Cerebellar nuclear complex (tissue), 1 donor: ENCODE measurements around the gene EVC.
"Not testable (repeated sequence)": the region's sequence is repeated elsewhere in the genome, so short reads cannot be mapped to it uniquely, and the experiment has no call there.

ENCODE experiments used
- DNase-seq, 2 experiments: peaks; one replicate each; lab custom pipeline; 2025; lab: John Stamatoyannopoulos, UW

The EVC gene

DNA sequence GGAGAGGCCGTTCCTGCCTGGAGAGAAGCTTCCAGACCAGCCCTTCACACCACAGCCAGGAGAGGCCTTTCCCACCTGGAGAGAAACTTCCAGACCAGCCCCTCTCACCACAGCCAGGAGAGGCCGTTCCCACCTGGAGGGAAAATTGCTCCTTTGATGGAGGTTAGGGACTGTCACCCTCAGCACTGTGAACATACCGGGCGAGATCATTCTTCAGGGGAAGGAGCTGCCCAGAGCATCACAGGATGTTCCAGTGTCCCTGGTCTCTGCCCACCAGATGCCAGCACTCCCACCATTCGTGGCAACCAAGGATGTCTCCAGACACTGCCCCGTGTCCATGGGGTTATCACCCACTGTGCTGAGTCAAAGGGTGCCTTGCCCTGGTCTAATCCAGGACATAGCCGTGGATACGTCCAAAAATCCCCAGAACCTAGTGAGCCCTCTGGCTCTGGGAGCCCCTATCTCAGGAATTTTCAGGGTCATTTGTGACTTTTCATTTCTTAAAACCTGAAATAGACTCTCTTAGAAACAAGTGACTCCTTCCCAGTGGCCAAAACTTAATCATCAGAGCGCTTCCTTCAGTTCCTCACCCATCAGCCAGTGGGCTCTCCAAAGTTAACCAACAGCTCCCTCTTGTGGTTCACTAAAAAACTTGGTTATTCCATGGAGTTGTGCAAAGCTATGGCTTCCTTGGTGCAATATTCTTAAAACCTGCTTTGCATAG lies 101.7 kb downstream of the EVC start:
- no peak for DNase-seq

DNA sequence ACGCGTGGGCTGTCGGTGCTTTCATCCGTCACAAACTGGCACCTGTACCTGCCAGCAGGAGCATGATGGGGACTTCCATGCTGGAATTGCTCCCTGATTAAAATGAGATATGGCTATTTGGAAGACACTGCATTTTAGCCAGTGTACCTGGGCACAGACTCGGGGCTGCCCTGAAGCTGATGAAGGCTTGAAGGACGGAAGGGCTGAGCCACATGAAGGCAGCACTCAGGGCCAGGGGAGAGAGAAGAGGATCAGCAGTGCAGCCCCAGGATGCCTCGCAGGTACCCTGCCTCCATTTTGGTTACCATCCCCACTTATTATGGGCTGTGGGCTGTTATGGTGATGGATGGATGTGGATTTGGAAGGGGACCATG lies 102.9 kb downstream of the EVC start:
- DNase-seq = no peak

DNA sequence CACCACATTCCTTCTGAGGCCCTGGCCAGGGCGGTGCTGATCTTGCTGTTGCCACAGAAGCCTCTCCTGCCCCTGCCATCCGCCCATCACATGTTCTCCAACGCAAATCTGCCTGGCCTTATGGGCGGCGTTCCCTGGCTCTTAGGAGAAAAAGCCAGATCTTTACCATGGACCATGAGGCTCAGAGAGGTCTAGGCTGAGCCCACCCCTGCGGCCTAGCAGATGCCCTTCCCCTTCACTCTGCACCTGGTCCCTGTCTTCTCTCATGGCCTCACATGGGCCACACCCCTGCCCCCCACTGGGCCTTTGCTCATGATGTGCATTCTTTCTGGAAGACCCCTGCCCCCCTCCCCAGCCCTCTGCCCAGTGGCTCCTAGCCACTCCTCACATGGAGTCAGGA lies 103.4 kb downstream of the EVC start:
- DNase-seq = no peak

DNA sequence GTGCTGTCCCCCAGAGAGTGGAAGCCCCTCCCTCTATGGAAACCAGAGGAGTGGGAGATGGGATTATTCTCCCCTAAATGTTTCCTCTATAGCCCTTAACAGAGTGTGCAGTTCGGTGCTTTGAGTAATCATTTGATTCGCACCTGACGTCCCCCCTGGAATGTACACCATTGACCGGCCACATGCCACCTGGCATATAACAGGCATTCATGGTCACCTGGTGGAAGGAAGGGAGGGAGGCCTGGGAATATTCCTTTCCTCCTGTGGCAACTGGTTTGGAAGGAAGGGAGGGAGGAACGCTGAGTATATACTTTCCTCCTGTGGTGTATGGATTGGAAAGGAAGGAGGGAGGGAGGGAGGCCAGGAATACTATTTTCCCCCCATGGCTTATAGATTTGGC lies 104.6 kb downstream of the EVC start:
- no peak for DNase-seq

DNA sequence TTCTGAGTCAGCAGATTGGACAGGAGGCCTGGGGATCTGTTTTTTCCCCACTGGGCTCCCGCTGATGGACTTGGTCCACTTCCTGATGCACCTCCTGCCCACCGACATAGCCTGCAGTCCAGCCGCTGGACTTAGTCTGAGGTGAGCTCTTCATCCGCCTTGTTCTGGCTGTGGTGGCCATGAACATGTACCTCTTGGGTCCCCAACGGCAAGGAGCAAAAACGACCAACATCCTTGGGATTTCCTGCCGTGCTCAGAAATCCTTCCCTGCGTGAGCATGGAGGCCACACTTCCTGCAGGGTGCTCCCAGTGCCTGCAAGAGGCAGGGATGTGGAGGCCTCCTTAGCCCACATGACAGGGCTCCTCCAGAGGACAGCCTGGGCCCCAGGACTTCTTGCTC lies 105.1 kb downstream of the EVC start:
- DNase-seq = no peak

DNA sequence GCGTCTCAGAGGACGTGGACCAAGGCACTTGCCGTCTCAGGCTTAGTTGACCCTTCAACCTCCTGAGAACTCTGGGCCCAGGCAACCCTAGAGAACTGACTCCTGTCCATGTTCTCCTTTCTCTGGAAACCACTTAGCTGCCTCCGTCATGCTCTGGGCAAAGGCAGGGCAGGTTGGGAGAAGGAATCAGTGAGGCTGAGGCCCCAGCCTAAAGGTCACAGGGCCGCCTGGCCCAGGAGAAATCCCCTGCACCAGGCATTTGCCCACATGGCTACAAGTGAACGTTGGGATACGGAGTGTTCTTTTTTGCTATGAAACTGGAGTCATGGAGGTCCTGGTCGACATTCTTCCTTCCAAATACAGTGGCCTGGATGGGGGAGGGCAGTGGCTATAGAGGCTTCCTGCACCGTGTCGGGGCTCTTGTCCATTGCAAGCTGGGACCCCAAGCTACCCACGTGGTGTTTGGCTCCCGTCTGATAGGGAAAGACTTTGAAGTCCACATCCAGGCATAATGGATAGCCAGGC lies 105.9 kb downstream of the EVC start:
- no peak for DNase-seq

DNA sequence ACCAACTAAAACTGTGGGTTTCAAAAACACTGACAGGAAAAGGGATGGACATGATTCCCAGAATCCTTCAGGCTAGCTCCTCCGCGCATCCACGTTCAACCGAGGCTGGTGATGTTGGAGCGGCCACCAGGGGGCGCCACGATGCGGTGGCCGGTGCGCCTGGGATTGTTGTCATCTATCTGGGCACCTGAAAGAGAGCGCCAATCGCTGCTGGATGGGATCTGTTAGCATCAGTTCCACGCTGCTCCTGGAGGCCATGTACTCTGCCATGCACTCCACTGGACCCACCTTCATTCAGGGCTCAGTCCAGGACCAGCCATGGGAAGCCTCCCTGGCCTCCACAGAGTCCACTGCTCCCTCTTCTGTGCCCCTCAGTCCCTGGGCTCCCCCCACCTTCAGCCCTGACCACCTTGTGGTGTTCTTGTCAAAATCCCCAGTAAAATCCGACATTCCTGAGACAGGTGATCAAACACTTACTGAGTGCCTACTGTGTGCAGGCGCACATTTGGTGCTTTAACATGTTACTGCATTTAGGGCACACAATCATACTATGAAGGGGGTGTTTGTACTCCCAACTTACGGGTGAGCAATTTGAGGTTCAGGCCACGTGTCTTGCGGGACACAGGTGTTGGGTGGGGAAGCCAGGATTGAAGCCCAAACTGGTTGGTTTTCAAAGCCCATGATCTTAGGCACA lies 110.8 kb downstream of the EVC start:
- no peak for DNase-seq

DNA sequence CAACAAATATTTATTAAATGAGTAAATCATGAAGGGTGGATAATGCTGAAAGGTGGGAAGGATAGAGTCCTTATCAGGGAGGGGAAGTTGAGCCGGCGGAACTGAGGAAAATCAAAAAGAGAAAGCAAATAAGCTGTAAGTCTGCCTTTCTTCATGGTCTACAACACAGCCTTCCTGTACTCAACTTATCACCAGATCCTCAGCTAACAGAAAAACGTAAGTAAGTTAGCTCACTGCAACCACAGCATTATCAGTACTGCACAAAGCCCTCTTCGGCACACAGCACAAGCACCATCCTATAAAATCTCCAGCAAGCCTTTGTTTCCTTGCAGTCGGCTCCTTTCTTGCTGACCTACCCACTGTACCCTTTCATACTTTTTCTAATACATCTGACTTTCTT lies 111.6 kb downstream of the EVC start:
- no peak for DNase-seq

DNA sequence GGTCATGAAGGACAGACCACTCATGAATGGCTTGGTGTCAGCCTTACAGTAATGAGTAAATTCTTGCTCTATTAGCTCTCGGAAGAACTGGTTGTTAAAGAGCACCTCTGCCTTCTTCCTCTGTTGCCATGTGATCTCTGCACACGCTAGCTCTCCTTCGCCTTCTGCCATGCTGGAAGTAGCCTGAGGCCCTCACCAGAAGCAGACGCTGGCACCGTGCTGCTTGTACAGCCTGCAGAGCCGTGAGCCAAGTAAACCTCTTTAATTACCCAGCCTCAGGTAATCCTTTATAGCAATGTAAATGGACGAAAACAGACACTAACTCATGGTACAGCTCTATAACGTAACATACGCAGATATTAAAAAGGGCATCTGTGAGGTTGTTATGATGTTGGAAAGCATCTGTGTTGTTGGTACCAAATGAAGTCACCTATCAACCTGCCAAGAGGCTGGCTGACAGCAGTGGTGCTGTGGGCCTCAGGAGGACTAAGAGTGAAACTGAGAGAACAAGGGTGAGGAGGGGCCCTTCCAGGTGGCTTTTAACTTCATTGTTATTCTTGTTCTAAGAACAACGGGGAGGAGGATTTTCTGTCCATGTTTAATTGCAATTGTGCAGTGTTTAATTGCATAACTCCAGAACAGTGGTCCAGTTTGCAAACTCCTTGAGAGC lies 112.7 kb downstream of the EVC start:
- DNase-seq = no peak

DNA sequence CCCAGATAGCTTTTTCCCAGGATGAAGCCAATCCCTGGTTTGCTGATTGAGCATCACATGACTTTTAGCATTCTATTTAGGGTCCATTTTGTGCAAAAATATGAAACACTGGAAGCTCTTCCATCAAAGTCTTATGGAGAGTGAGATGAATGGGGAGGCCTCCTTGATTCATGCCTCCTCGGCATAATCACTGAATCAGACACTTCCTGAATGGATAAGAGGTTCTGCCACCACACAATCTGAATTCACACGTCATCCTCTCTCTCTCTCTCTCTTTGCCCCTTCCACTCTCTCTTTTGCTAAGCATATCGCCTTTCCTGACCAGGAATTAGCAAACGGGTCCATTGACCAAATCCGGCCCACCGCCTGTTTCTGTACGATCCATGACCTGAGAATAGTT lies 113.2 kb downstream of the EVC start:
- no peak for DNase-seq

DNA sequence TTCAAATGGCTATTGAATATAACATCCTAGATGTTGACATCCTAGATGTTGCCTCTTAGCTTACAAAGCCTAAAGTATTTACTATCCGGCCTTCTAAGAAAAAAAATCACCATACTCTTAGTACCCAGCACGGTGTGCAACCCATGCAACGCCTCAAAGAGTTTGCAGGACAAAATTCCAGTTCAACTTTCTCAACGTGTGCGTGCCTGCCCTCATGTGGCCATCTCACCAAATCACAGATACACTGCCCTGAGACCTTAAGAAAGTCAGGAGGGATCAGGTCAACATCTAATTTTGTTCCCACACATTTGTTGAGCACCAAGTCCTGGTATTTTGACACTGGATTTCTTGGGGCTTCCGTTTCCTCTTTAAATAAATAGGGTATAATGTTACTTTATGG lies 113.6 kb downstream of the EVC start:
- no peak for DNase-seq

DNA sequence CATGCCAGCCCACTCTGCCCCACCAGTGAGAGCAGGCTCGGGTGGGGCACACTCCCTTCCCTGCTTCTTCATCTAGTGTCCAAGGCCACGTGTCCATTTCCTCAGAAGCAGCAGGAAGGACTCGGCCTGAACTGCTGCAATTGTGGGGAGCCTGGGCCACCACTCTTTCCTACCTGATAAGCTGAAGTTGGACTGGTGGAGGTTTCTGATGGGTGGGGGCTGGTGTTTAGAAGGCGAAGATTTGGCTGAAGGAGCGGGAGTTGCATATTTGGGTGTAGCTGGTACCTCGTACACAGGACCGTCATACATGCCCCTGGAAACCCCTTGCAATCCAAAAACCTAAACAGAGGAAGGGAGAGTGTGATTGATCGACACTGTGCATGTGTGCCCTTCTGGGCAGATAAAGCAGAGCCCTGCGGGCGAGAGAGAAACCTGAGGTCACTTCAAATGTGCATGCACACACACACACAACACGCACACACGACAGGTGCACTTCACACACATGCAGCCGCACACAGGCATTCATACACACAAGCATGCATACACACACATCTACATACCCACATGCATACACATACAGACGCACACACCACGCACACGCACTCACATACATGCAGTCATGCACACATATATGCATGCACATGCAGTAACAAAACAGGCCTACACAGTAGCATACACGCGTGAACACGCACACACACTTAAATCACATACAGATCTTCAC lies 114.5 kb downstream of the EVC start:
- no peak for DNase-seq

DNA sequence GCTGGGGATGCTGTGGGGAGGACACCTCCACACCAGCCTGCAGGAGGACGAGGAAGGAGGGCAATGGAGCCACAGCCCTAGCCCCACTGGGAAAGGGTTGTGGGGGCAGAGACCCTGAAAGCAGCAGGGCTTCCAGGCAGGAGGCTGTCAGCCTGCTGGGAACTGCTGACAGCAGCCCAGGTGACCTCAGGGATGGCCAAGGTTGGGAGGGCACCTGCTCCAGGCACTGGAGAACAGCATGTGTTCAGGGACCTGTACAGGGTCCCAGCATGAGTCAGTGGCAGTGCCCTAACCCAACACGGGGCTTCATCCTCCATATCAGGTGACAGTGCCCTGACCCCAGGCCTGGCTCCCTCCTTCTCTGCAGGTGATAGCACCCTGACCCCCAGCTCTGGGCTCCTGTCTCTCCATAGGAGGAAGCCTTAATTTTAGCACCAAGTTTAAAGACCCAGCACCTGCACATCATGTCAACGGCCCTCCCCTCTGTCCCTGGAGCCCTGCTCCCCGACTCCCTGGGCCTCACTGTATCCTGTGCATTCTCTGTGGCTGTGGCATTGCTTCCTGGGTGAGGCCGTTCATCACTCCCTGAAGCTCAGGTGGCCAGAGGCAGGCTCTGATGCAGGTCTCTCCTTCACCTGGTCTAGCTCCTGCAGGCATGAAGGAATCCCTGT lies 115.6 kb downstream of the EVC start:
- DNase-seq = no peak

DNA sequence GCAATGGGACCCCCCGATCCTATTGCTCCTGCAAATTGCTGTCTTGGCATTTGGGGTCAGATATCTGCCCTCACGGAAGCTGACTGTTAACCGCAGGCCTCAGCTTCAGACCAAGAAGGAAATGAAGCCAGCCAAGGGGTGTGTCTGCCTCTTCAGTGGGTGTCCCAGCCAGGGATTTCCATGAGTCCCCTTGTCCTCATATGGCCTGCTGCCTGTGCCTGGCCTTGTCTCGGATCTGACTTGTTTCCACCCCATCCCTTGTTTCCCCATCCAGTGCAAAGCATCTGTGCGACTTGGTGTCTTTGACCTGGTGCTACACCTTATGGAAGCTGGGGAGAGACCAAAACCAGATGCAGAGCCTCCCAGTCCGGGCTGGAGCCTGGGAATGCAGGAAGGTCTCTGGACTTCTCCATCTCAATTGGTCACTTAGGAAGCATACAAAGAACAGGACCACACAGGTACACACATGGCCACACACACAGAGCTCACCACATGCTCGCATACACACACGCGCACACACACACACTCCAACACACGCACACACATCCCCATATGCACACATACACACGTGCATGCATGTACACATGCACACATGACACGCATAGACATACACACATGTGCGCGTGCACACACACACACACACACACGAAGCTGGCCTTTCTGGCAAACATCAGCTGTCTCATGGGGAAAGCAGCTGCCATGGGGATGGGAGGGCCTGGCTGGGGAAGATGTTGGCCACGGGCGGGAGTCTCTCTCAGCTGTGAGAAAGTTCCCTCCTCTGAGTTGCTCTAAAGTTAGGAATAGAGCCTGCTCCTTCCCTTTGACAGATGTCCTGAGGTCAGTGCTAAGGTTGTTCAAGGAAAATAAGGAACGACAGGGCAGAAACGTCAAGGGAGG lies 116.4 kb downstream of the EVC start:
- no peak for DNase-seq

DNA sequence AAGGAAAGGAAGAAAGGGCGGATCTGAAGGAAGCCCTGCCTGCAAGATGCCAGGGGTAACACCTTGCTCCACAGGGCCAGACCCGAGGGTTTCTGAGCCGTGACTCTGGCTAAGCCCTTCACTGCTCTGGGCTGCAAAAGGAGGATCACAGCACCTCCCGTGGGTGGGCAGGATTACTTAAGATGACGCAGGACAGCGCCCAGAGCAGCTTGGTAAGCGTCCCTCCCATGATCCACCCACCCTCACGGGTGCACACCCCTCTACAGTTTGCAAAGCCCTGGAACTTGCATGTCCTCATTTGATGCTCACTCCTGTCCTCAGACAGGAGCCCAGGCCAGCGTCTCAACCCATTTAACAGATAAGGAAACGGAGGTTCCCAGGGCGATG lies 117.0 kb downstream of the EVC start:
- DNase-seq = no peak

DNA sequence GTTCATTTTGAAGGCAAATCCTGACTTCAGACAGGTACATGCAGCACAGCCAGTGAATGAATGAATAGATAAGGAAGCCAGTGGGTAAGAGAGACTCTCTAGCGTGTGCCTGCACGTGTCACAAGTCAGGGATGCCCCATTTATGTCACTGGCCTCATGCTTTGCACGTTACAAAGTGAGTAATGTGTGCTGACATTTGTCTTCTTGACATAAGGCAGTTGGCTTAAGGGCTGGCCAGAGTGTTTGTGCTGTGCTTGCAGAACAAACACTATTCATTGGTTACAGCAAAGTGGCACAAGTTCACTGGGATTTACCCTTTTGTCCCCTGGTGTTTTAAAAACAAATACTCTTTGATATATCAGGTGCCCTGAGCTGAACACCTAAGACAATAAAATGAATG lies 125.9 kb downstream of the EVC start:
- no peak for DNase-seq

DNA sequence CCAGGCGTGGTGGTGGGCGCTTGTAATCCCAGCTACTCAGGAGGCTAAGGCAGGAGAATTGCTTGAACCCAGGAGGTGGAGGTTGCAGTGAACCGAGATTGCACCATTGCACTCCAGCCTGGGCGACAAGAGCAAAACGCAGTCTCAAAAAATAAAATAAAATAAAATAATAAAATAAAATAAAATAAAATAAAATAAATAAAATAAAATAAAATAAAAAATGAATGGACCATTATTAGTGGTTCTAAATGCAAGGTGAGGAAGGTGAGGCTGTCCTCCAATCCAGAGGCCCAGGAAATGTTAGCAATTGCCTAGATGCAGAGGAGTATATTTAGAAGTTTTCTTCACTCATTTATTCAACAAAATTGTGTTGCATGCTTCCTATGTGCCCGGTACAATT lies 126.5 kb downstream of the EVC start:
- not testable (repeated sequence) for DNase-seq

DNA sequence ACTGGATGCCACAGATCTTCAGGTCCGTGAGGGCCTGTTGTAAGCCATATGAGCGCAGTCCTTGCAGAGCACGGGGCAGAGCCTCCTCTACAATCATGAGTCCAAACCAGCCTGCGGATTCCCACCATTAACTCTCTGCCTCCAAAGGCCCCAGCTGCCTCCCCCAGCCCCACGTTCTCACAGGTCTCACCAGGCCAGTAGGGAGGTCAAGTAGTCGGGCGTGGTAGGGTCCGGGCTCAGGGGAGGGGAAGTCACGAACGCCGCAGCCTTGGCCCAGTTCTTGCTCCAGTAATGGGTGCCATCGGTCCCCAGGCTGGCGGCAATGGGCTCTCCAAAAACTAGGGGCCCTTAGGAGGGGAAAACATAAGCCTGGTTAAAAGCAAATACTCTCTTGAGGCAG lies 128.3 kb downstream of the EVC start:
- no peak for DNase-seq

DNA sequence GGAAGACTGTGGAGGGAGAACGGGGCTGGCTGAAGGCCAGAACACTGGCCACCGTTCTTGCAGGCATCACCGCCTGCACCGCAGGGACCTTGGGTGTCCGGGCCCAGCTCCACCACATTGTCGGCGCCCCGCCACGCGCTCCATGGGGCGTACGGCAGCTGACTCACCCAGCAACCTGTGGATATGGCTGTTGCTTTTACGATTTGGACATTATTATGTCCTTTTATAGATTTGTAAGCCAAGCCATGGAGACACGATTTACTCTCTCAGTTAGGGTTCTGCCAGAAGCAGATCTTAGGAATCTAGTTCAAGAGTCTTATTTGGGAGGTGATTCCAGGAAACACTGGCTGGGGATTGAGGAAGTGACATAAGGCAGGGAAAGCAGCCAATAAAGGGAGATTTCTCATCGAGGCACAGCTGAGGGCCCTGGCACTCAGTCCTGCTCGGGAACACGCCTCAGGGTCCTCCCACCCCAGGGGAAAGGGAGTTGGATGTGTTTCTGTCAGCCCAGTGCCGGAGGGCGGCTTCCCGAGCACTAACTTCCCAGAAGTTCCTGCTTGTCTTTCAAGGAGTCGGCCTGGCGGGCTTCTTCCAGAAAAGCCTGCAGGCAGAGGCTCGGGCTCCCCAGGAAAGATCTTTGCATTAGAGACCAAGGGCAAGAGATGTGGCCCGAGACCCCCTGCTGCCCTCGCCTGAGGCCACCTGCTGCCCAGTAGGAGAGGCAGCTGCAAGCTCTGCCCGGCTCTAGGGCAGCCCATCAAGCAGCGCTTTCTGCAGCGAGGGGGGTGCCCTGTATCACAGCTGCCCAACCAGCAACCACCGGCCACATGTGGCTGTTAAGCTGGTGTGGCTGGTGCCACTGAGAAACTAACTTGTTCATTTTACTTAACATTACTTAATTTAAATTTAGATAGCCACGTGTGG lies 129.0 kb downstream of the EVC start:
- DNase-seq = no peak

DNA sequence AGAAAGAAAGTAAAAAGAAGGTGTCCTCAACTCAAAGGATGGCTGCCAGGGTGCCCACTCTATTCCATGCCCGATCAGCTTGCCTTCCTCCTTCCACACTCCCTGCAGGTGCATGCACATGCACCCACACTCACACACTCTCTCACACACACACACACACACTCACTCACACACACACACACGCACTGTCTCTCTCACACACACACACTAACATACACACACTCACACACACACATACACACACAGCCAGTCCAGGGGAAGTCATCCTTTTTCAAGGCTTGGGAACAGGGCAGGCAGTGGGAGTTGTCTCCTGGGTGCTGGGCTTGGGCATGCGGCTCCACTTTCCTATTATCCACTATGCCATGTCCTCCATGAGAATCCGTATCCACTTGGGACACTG lies 131.5 kb downstream of the EVC start:
- DNase-seq = no peak
